GM19035 (cell line): ENCODE data around the gene IRX6.

ENCODE experiments used
- ATAC-seq: cut with Tn5 transposase; IDR thresholded peaks from one replicate; pipeline ENCODE4 v1.9.1; 2021; ENCODE audit not compliant: unreplicated experiment

The IRX6 gene

GRCh38 chr16:55322327-55322726 is 1.7 kb upstream of the IRX6 start:
- ATAC-seq: no peak

- ATAC-seq: no peak
Observed at GRCh38 chr16:55324285-55325079, 479 bp downstream of the IRX6 start.

DNA sequence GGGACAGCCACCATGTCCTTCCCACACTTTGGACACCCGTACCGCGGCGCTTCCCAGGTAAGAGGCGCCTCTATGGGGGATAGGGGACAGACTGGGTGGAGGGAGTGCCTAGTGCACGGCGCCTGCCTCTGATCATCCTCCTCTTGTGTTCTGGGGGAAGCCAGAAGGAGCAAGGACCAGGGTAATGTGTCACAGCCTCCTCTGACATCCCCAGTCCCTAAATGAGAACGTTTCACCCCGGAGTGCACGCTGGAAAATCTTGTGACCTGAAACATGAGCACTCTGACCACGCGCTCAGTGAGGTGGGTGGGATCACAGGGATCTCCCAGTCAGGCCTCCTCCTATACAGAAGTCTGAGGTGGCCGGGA is 1.1 kb downstream of the IRX6 start:
- no peak for ATAC-seq

DNA sequence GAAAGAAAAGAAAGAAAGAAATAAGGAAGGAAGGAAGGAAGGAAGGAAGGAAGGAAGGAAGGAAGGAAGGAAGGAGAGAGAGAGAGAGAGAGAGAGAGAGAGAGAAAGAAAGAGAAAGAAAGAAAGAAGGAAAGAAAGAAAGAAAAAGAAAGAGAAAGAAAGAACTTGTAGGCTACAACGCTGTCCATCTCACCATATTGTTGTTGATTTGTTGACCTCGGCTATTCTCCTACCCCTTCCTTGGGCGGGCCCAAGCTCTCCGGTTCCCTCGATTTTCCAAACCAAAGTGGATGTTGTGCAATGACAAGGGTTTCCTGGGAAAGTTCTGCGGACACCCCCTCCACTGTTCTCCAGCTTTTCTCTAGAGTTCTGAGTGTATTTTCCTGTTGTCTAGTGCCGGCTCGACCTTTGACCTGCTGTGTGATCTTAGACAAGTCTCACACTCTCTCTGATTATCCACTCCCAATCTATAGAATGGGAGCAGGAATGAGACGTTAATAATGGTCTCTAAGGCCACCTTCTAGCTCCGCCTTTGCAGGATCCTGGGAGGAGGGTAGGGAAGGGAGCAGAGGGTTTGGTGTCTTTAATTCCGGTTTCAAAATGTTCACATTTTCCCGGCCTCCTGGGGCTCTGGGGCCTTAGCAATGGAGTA is 1.6 kb downstream of the IRX6 start:
- ATAC-seq: no peak

DNA sequence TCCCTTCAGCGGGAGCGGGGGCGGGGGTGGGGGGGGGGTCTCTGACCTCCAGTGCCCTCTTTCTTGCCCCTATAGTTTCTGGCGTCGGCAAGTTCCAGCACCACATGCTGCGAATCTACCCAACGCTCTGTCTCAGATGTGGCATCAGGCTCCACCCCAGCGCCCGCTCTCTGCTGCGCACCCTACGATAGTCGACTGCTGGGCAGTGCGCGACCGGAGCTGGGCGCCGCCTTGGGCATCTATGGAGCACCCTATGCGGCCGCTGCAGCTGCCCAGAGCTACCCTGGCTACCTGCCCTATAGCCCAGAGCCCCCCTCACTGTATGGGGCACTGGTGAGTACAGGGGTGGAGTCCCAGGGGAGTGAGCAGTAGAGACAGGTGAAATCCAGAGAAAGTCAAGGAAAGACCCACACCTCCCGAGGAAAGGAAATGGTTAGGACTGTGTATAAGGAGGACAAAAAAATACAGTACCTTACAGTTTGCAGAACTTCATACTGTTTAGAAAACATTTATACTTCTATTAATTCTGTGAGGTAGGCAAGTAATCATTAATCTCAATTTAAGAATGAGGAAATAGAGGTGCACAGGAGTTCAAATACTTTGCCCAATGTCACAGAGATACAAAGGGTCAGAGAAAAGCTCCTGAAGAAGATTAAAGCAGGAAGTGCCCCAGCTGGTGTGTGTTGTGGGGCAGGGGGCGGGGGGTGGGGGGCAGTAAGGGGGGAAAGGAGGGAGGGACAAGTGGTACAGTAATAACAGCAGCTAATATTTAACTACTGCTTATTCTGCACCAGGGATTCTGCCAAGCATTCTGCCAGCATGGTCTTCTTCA is 2.5 kb downstream of the IRX6 start:
- no peak for ATAC-seq

DNA sequence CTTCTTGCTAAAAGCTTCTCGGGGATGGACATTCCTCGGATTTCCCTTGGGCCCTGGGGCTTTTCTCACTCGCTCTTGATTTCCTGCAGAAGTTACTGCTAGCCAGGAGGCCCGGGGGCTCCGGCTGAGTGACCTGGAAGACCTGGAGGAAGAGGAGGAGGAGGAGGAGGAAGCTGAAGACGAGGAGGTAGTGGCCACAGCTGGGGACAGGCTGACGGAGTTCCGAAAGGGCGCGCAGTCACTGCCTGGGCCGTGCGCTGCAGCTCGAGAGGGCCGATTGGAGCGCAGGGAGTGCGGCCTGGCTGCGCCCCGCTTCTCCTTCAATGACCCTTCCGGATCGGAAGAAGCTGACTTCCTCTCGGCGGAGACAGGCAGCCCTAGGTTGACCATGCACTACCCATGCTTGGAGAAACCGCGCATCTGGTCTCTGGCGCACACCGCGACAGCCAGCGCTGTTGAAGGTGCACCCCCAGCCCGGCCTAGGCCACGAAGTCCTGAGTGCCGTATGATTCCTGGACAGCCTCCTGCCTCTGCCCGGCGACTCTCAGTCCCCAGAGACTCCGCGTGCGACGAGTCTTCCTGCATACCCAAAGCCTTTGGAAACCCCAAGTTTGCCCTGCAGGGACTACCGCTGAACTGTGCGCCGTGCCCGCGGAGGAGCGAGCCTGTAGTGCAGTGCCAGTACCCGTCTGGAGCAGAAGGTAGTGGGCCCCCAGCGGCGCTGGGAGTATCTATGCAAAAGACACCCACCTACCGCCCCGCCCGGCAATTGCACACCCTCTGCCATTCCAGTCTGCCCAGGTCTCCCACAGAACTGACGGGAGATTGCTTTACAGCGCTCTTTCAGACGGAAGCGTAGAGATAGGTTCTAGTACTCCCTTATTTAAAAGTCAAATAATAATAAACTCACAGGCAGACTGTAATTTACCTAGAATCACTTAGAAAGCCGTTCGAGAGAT is 4.9 kb downstream of the IRX6 start:
- ATAC-seq: no peak

GRCh38 chr16:55329791-55330428 is 5.9 kb downstream of the IRX6 start:
- no peak for ATAC-seq

- no peak for ATAC-seq
Observed at GRCh38 chr16:55330781-55331647, 7.0 kb downstream of the IRX6 start.

- no peak for ATAC-seq
Observed at GRCh38 chr16:55331648-55332185, 7.7 kb downstream of the IRX6 start.

GRCh38 chr16:55333684-55334083 is 9.7 kb downstream of the IRX6 start:
- ATAC-seq: no peak

DNA sequence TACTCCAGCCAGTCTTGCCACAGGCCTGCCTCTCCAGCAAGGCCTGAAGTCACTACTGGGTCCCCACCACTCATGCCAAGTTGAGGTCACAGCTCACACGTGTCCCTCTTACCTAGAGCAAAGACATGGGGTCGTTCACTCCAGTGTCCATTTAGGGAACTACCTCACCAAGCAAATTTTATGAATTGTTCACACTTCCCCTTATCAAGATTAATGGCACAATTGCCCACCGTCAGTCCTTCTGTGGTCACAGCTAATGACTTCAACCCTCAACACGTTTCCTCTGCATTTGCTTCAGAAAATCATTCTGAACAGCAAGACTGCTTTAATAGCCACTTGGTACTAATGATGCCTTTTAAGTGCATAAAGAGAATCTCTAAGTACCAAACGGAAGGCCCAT is 14.6 kb downstream of the IRX6 start:
- ATAC-seq: no peak

DNA sequence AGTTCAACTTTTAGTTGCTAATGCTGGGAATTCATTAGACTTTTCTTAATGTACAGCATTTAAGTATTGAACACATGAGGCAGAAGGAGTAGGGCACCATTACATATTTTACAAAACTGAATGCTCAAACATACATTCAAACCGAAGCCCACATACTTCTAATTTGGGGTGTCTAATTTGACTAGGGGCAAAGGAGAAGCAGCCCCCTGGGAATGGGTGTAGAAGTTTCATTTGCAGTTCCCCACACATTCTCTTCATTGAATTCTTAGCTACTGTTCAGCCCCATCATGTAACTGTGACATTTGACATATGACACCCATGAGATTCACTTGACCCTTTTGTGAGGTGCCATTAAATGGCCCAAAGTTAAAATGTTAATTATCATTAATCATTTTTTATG is 16.4 kb downstream of the IRX6 start:
- no peak for ATAC-seq

GRCh38 chr16:55341681-55342080 is 17.7 kb downstream of the IRX6 start:
- no peak for ATAC-seq

GRCh38 chr16:55346475-55346874 is 22.5 kb downstream of the IRX6 start:
- no peak for ATAC-seq

- ATAC-seq: no peak
Observed at GRCh38 chr16:55349867-55350266, 25.9 kb downstream of the IRX6 start.

GRCh38 chr16:55350984-55351383 is 27.0 kb downstream of the IRX6 start:
- ATAC-seq: no peak

DNA sequence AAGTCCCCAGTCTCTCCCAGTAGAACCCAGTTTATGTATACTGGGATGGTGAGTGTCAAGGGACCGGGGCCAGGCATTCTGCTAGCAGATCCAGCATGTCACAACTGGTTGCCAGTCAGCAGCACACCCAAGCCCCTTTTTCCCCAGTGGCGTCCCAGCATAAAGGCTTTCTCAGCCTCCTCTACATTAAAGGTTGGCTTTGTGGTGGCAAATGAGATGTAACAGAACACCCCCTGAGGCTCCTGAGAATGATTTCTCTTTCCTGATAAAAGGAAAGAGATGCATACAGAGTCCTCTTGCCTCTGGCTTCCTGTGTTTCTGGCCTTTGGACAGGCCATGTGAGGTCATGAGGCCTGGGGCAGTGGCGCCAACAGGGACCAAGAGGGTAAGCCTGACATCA is 27.9 kb downstream of the IRX6 start:
- no peak for ATAC-seq

DNA sequence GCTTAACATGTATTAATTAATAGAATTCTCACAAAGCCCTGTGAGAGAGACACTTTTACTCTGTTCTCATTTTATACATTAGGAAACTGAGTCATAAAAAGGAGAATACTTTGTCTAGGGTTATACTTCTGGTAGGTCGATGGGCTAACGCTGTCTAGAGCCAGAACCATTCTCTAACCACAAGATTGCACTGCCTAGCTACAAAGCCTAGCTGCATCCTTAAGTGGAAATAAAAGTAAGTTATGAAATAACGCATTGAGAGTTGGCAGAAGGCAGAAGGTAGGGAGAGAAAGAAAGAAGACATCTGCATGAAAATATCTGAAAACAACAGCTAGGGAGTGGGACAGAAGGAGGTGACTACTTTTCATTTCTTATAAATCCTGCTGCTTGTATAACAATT is 33.2 kb downstream of the IRX6 start:
- no peak for ATAC-seq

- no peak for ATAC-seq
Observed at GRCh38 chr16:55359946-55360345, 35.9 kb downstream of the IRX6 start.
